Measurements from ENCODE around the gene MYLK2.

MYLK2 gene

GRCh38 chr20:31851240-31851955 lies 32.2 kb downstream of the MYLK2 start:
- Mint-ChIP-seq H3K4me3 (no peak overlapping the region), H3K27ac (no peak overlapping the region), H3K36me3 (no peaks in the 10 kb centered on the region), H3K27me3 (peaks cover 4% of the 10 kb centered on the region), H3K4me1 (ENCODE audit: low read depth) (no peaks in the 10 kb centered on the region), H3K9me3 (ENCODE audit: low read depth) (no peaks in the 10 kb centered on the region)

- Mint-ChIP-seq H3K27ac (no peak overlapping the region), H3K36me3 (no peaks in the 10 kb centered on the region), H3K4me3 (no peak overlapping the region), H3K9me3 (ENCODE audit: low read depth) (no peaks in the 10 kb centered on the region), H3K27me3 (peaks cover 8% of the 10 kb centered on the region), H3K4me1 (ENCODE audit: low read depth) (no peaks in the 10 kb centered on the region)
These were observed 34.3 kb downstream of the MYLK2 start for GRCh38 chr20:31853481-31853880.

DNA sequence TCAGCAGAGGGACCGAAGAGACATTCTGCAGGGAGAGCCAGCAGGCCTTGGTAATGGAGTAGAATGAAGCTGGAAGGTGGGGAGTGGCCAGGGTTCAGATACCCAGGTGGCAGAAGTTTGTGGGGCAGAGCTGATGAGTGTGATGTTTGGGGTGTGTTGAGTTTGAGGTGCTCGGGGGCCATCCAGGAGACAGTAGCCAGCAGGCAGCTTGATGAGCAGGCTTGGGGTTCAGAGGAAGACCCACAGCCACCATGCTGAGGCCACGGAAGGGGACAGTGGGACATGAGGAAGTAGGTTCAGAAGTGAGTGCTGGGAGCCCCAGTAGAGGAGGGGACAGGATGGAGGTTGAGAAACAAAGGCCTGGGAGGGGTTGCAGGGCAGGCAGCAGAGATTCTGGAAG lies 37.4 kb downstream of the MYLK2 start:
- no peak overlapping the region for H3K27ac Mint-ChIP-seq
- peaks cover 11% of the 10 kb centered on the region for H3K27me3 Mint-ChIP-seq
- H3K9me3 Mint-ChIP-seq (ENCODE audit: low read depth) = no peaks in the 10 kb centered on the region
- no peaks in the 10 kb centered on the region for H3K36me3 Mint-ChIP-seq
- no peak overlapping the region for H3K4me3 Mint-ChIP-seq
- H3K4me1 Mint-ChIP-seq (ENCODE audit: low read depth) = peaks cover 5% of the 10 kb centered on the region

GRCh38 chr20:31857861-31858759 lies 39.0 kb downstream of the MYLK2 start:
- H3K27ac Mint-ChIP-seq = no peak overlapping the region
- H3K27me3 Mint-ChIP-seq = peaks cover 11% of the 10 kb centered on the region
- H3K36me3 Mint-ChIP-seq = no peaks in the 10 kb centered on the region

GRCh38 chr20:31858760-31859083 lies 39.6 kb downstream of the MYLK2 start:
- Mint-ChIP-seq H3K4me3 (no peak overlapping the region), H3K4me1 (ENCODE audit: low read depth) (peaks cover 9% of the 10 kb centered on the region), H3K36me3 (no peaks in the 10 kb centered on the region), H3K27me3 (peaks cover 11% of the 10 kb centered on the region), H3K9me3 (ENCODE audit: low read depth) (no peaks in the 10 kb centered on the region), H3K27ac (no peak overlapping the region)

More at GRCh38 chr20:31857861-31858759, 39.0 kb downstream of the MYLK2 start:
- H3K4me3 Mint-ChIP-seq = no peak overlapping the region
- no peaks in the 10 kb centered on the region for H3K9me3 Mint-ChIP-seq (ENCODE audit: low read depth)
- H3K4me1 Mint-ChIP-seq (ENCODE audit: low read depth) = peaks cover 9% of the 10 kb centered on the region

DNA sequence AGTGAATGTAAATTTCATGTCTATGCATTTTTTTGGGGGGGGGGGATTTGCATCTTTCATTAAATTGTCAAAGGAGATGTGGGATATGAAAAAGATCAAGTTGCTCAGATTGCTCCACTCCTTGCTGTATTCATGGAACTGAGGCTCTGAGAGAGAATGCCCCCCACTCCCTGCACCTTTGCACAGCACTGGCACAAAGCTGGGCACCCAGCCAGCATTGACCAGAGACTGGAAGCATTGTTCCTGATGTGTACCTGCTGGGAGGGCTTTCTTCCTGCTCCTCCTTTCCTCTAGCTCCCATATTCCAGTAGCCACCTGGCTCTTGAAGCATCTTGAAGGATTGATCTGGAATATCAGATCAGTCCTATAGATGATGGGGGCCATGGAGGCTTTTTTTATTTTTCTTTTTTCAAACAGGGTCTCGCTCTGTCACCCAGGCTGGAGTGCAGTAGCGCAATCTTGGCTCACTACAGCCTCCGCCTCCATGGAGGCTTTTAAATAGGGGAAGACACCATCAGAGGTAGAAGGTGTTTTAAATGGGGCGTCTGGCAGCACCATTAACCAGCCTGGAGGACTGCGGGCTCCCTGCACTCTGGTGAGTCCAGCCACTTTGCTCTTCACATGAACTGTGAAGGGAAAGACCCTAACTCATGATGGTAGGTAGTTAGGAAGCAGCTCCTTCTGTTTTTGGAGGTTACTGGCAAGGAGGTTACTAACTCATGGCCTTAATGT lies 40.3 kb downstream of the MYLK2 start:
- no peaks in the 10 kb centered on the region for H3K9me3 Mint-ChIP-seq (ENCODE audit: low read depth)
- no peak overlapping the region for H3K27ac Mint-ChIP-seq
- no peaks in the 10 kb centered on the region for H3K36me3 Mint-ChIP-seq
- peaks cover 9% of the 10 kb centered on the region for H3K4me1 Mint-ChIP-seq (ENCODE audit: low read depth)
- H3K4me3 Mint-ChIP-seq = no peak overlapping the region
- peaks cover 11% of the 10 kb centered on the region for H3K27me3 Mint-ChIP-seq

DNA sequence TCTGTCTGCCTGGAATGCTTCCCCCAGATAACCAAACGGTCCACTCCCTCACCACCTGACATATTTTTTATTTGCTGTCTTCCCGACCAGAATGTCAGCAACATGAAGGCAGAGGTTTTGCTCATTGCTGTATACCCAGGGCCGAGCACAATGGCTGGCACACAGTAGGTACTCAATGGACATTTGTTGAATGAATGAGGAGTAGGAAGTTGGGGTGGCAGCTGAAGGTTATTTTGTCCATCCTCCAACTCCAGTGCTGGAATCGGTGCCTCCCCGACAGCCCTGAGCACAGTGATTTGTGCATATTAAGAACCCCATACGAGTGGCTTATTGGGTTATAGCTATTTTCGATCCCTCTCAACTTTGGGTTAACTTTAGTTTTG lies 40.8 kb downstream of the MYLK2 start:
- peak overlapping the region; percentile 27 for H3K4me3 Mint-ChIP-seq
- H3K9me3 Mint-ChIP-seq (ENCODE audit: low read depth) = no peaks in the 10 kb centered on the region
- peaks cover 11% of the 10 kb centered on the region for H3K27me3 Mint-ChIP-seq
- H3K27ac Mint-ChIP-seq = no peak overlapping the region
- peaks cover 9% of the 10 kb centered on the region for H3K4me1 Mint-ChIP-seq (ENCODE audit: low read depth)
- H3K36me3 Mint-ChIP-seq = no peaks in the 10 kb centered on the region

DNA sequence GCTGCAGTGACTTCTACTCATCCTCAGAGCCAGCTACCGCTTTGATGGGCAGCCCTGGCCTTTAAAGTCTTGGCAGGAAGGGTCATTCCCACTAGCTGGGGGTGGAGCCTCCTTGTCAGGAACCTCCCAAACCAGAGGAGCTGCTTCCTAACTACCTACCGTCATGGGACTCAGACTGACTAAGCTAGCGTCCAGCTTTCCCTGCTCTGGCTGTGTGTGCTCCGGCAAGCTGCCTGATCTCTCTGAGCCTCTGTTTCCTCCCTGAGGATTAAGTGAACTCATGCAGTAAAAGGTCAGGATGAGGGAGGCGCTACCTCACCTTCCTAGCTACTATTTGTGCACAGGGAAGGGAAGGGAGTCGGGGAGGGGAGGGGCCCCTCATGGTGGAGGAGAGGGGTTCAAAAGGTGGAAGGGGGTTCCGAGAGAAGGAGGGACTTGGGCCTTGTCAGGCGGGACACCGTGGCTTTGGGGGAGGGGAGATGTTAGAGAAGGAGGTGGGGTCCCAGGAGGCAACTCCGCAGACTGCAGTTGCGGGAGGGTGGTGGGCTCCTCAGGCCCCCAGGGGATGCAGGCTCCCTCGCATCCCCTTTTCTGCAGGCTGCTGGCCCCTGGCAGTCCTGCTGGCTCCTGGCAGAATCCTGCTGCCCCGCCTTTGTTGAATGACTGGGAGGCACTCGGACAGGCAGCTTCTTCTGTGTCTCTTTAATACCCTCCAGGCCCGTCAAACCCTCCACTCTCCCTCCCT lies 41.4 kb downstream of the MYLK2 start:
- H3K27ac Mint-ChIP-seq = no peak overlapping the region
- peaks cover 11% of the 10 kb centered on the region for H3K27me3 Mint-ChIP-seq
- peaks cover 9% of the 10 kb centered on the region for H3K4me1 Mint-ChIP-seq (ENCODE audit: low read depth)
- H3K4me3 Mint-ChIP-seq = peak overlapping the region; percentile 27
- no peaks in the 10 kb centered on the region for H3K36me3 Mint-ChIP-seq
- H3K9me3 Mint-ChIP-seq (ENCODE audit: low read depth) = no peaks in the 10 kb centered on the region

DNA sequence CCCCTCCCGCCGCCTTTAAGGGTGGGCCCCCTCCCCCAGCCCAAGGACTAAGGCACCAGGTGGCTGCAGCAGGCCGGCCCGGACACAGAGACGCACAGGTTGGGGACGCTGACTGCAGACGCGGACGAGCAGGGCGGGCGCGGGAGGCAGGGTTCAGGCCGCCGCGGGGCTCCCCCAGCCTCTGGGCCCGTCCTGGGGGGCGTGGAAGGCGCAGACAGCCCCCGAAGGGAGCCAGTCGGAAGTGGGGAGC lies 41.9 kb downstream of the MYLK2 start:
- H3K9me3 Mint-ChIP-seq (ENCODE audit: low read depth) = no peaks in the 10 kb centered on the region
- no peak overlapping the region for H3K27ac Mint-ChIP-seq

GRCh38 chr20:31861385-31862156 lies 42.4 kb downstream of the MYLK2 start:
- Mint-ChIP-seq H3K9me3 (ENCODE audit: low read depth) (no peaks in the 10 kb centered on the region), H3K36me3 (no peaks in the 10 kb centered on the region), H3K27me3 (peaks cover 11% of the 10 kb centered on the region), H3K4me3 (peak overlapping the region; percentile 77), H3K4me1 (ENCODE audit: low read depth) (peaks cover 9% of the 10 kb centered on the region), H3K27ac (no peak overlapping the region)

More for the DNA sequence above, 41.9 kb downstream of the MYLK2 start:
- Mint-ChIP-seq H3K36me3 (no peaks in the 10 kb centered on the region), H3K4me3 (peak overlapping the region; percentile 27), H3K27me3 (peaks cover 11% of the 10 kb centered on the region), H3K4me1 (ENCODE audit: low read depth) (peaks cover 9% of the 10 kb centered on the region)

DNA sequence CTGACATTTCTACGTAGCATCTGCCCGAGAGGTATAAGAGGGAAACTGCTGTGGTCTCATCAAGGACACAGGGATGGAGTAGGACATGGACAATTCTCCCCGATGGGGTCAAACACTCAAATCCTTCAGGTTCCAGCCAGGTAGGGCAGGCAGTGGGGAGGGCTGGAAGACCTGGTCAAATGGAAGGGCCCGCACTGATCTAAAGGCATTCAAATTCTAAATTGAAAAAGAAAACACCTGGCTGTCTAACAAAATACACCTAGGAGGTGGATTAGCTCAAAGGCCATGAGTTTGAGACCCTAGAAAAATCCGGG lies 43.0 kb downstream of the MYLK2 start:
- Mint-ChIP-seq H3K4me1 (ENCODE audit: low read depth) (peaks cover 9% of the 10 kb centered on the region), H3K27me3 (peaks cover 11% of the 10 kb centered on the region), H3K27ac (no peak overlapping the region)

DNA sequence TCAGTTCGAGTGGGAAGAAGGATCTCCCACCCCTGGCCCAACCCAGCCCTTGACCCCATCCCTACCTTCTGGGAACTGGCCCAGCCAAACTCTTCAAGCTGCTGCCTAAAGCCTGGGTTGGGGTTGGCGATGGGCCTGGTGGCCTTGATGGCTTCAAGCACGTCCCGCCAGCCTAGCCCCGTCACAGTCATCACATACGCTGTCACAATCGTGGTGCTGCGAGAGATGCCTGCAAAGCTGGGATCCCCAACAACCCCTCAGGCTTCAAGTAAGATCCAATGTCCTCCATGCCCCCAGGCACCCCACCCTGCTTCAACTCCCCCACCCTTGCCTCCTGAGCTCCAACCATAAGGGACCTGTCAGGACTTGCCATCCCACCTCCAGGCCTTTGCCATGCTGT lies 43.4 kb downstream of the MYLK2 start:
- Mint-ChIP-seq H3K4me3 (peak overlapping the region; percentile 59), H3K9me3 (ENCODE audit: low read depth) (no peaks in the 10 kb centered on the region), H3K27ac (no peak overlapping the region), H3K27me3 (peaks cover 10% of the 10 kb centered on the region), H3K4me1 (ENCODE audit: low read depth) (peaks cover 9% of the 10 kb centered on the region), H3K36me3 (no peaks in the 10 kb centered on the region)

More for the DNA sequence above, 43.0 kb downstream of the MYLK2 start:
- H3K9me3 Mint-ChIP-seq (ENCODE audit: low read depth) = no peaks in the 10 kb centered on the region
- H3K4me3 Mint-ChIP-seq = peak overlapping the region; percentile 77
- H3K36me3 Mint-ChIP-seq = no peaks in the 10 kb centered on the region

- H3K4me3 Mint-ChIP-seq = no peak overlapping the region
- no peaks in the 10 kb centered on the region for H3K36me3 Mint-ChIP-seq
- H3K27ac Mint-ChIP-seq = no peak overlapping the region
- no peaks in the 10 kb centered on the region for H3K9me3 Mint-ChIP-seq (ENCODE audit: low read depth)
- peaks cover 8% of the 10 kb centered on the region for H3K27me3 Mint-ChIP-seq
- H3K4me1 Mint-ChIP-seq (ENCODE audit: low read depth) = peaks cover 9% of the 10 kb centered on the region
These were observed 44.3 kb downstream of the MYLK2 start for GRCh38 chr20:31863296-31864085.

All from activated naive CD8-positive, alpha-beta T cell (primary cell).